A673 (cell line): Measurements from ENCODE around the gene MOSPD2. TPM values are rescaled to one million over a fixed set of nuclear protein-coding genes. Genes with fewer than 3 reads are reported as not detected.

Experiments
- BruUV-seq: library from RNA; stranded (reverse); fragments of 400-500 nt; replicated peaks from 2 replicates; lab custom pipeline; 2021; lab: Mats Ljungman, UMichigan
- CTCF ChIA-PET: fragments of 300-600 bp; sonication (Branson Sonifier 250); formaldehyde crosslinking; loops from one replicate; lab custom pipeline; 2022; ENCODE audit warnings: antibody characterized with exemption; lab: Charles Lee
- POLR2A ChIA-PET: fragments of 300-600 bp; sonication (Branson Sonifier 250); formaldehyde crosslinking; loops from one replicate; lab custom pipeline; 2022; ENCODE audit warnings: antibody characterized with exemption; ENCODE audit not compliant: low non-redundant PET; lab: Charles Lee
- DNase-seq: peaks from one replicate; pipeline ENCODE4 v3.0.0-alpha.2; 2015; ENCODE audit warnings: low spot score
- H3K27ac ChIP-seq: fragments of 200-600 bp; sonication (generic); 2 replicates; pipeline ENCODE4 v1.5.1; 2016; ENCODE audit warnings: mixed run types, low read depth, mild to moderate bottlenecking, mixed read lengths, antibody characterized with exemption, low read length; ENCODE audit not compliant: poor library complexity, severe bottlenecking
- H3K27me3 ChIP-seq: fragments of 200-600 bp; sonication (generic); replicated peaks from 2 replicates; pipeline ENCODE4 v1.6.1; 2017; ENCODE audit warnings: mixed run types, low read depth, mild to moderate bottlenecking, mixed read lengths, antibody characterized with exemption, low read length; ENCODE audit not compliant: insufficient read depth, poor library complexity
- H3K36me3 ChIP-seq: fragments of 200-600 bp; sonication (generic); 2 replicates; pipeline ENCODE4 v1.6.1; 2016; ENCODE audit warnings: mixed run types, mild to moderate bottlenecking, mixed read lengths, antibody characterized with exemption, low read length; ENCODE audit not compliant: insufficient read depth, poor library complexity, severe bottlenecking
- H3K4me1 ChIP-seq: fragments of 200-600 bp; sonication (generic); 2 replicates; pipeline ENCODE4 v1.6.1; 2017; ENCODE audit warnings: mixed run types, mild to moderate bottlenecking, mixed read lengths, antibody characterized with exemption, low read length; ENCODE audit not compliant: insufficient read depth, poor library complexity, severe bottlenecking
- H3K4me3 ChIP-seq: fragments of 200-600 bp; sonication (generic); 2 replicates; pipeline ENCODE4 v1.5.1; 2016; ENCODE audit warnings: low read depth, mixed run types, mild to moderate bottlenecking, mixed read lengths, low read length; ENCODE audit not compliant: poor library complexity, severe bottlenecking
- H3K9me3 ChIP-seq: fragments of 200-600 bp; sonication (generic); 2 replicates; pipeline ENCODE4 v1.6.1; 2016; ENCODE audit warnings: mixed run types, low read depth, mild to moderate bottlenecking, mixed read lengths, antibody characterized with exemption, low read length; ENCODE audit not compliant: poor library complexity, severe bottlenecking
- CTCF ChIP-seq: fragments of 300-800, 200-600 bp; sonication (generic); conservative IDR thresholded peaks from 2 replicates; pipeline ENCODE4 v1.5.1; 2017; ENCODE audit warnings: low read depth, mild to moderate bottlenecking, antibody characterized with exemption, low read length, moderate library complexity, mixed read lengths
- EZH2 ChIP-seq: fragments of 200-600 bp; sonication (generic); IDR thresholded peaks from 2 replicates; pipeline ENCODE4 v1.6.1; 2017; ENCODE audit warnings: borderline replicate concordance, low read depth, mild to moderate bottlenecking, mixed read lengths, antibody characterized with exemption, low read length; ENCODE audit not compliant: poor library complexity, severe bottlenecking
- intact Hi-C: fragments of 100-400 bp; cut with micrococcal nuclease; formaldehyde crosslinking; loops from one replicate; pipeline ENCODE4 v1.10.0; 2022; ENCODE audit not compliant: unreplicated experiment
- total RNA-seq: library from RNA; stranded (reverse); gene quantifications from 2 replicates; pipeline ENCODE4 v1.2.3, GENCODE V29; 2021

Gene MOSPD2
- total RNA-seq, 1 experiment from 2014 or later = 11.5 TPM

DNA sequence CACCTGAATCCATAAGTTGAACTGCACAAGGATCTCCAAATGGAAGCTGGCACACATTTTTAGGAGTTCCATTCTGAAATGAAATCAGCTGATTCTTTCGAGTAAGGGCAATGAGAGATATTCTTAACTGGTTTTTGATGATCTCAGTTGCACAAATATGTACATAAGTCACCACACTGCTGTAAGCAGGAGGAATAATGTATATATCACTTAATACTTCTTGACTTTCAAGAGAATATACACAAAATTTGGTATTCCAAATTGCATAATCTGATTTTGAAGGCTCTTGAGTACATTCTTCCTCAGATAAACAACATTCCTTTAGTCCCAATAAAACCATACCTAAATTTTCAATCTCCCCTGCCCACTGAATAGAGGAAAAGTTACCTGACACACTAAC is 8.6 kb upstream of the MOSPD2 start:
- CTCF ChIA-PET = no interaction called here

DNA sequence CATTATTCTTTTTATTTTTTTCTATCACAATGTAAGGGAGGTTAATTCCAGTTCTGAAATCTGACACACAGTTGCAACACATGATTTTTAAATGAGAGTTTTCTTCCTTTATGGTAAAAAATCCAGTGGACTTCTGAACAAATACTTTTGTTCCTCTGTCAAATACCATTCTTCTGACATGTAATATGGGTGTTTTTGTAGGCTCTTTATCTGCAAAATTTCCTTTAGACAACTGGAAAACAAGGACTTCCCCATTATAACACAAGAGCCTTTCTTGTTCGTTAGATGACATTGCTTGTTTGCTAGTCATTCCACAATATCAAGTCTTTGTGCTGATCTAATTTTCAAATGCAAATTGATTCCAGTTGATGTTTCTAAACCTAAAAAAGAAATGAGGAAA is 8.0 kb upstream of the MOSPD2 start:
- BruUV-seq = no TSS peak
- no peak for DNase-seq

More for the DNA sequence above, 8.6 kb upstream of the MOSPD2 start:
- Histone ChIP-seq H3K27me3 (no peaks in the 10 kb centered on the region), H3K4me3 (no peak overlapping the region), H3K4me1 (no peaks in the 10 kb centered on the region), H3K36me3 (peaks cover 14% of the 10 kb centered on the region), H3K27ac (no peak overlapping the region), H3K9me3 (peaks cover 22% of the 10 kb centered on the region)
- POLR2A ChIA-PET = no interaction called here
- no peak for TF ChIP-seq EZH2
- TF ChIP-seq CTCF = no peak
- BruUV-seq = no TSS peak
- intact Hi-C loops = no loop called here
- DNase-seq = no peak

GRCh38 chrX:14871767-14872166 is 1.5 kb upstream of the MOSPD2 start:
- Histone ChIP-seq H3K9me3 (peaks cover 12% of the 10 kb centered on the region), H3K4me3 (peak overlapping the region; percentile 62), H3K27me3 (no peaks in the 10 kb centered on the region), H3K27ac (no peak overlapping the region), H3K4me1 (no peaks in the 10 kb centered on the region), H3K36me3 (peaks cover 8% of the 10 kb centered on the region)
- TF ChIP-seq EZH2 (no peak), CTCF (no peak)
- intact Hi-C loops = no loop called here
- CTCF ChIA-PET = no interaction called here
- BruUV-seq = no TSS peak
- POLR2A ChIA-PET = no interaction called here
- DNase-seq = no peak

More for the DNA sequence above, 8.0 kb upstream of the MOSPD2 start:
- no peak overlapping the region for H3K4me3 ChIP-seq
- intact Hi-C loops = no loop called here
- H3K27me3 ChIP-seq = no peaks in the 10 kb centered on the region
- no peaks in the 10 kb centered on the region for H3K4me1 ChIP-seq
- H3K9me3 ChIP-seq = peaks cover 22% of the 10 kb centered on the region
- peaks cover 14% of the 10 kb centered on the region for H3K36me3 ChIP-seq
- no peak overlapping the region for H3K27ac ChIP-seq
- ChIA-PET POLR2A (no interaction called here), CTCF (no interaction called here)
- TF ChIP-seq EZH2 = no peak
- TF ChIP-seq CTCF = no peak
